Uterus (tissue), 4 donors: Measurements from ENCODE around the gene NUP93. TPM values are rescaled to one million over a fixed set of nuclear protein-coding genes. Genes with fewer than 3 reads are reported as not detected.

Experiments
- DNase-seq, 2 donors: peaks; one replicate each; pipeline ENCODE4 v3.0.0-alpha.2; 2019 to 2020
- H3K27ac ChIP-seq, 2 donors: fragments of 200-600 bp; sonication (generic); 1 replicate in 1 of 2; 2 replicates in 1 of 2; pipeline ENCODE4 v1.5.1; 2016 to 2018
- H3K27me3 ChIP-seq, 2 donors: fragments of 200-600 bp; sonication (generic); one replicate each; pipeline ENCODE4 v1.5.1; 2018 to 2019; ENCODE audit warnings: control low read depth in 1 of 2
- H3K36me3 ChIP-seq, 2 donors: fragments of 200-600 bp; sonication (generic); one replicate each; pipeline ENCODE4 v1.5.1; 2019; ENCODE audit warnings: control low read depth in 1 of 2
- H3K4me1 ChIP-seq, 2 donors: fragments of 200-600 bp; sonication (generic); one replicate each; pipeline ENCODE4 v1.5.1; 2018 to 2019; ENCODE audit warnings: control low read depth in 1 of 2
- H3K4me3 ChIP-seq, 2 donors: fragments of 200-600 bp; sonication (generic); 1 replicate in 1 of 2; 2 replicates in 1 of 2; pipeline ENCODE4 v1.5.1; 2018 to 2019; ENCODE audit warnings: mild to moderate bottlenecking in 1 of 2
- H3K9me3 ChIP-seq, 2 donors: fragments of 200-600 bp; sonication (generic); one replicate each; pipeline ENCODE4 v1.5.1; 2019; ENCODE audit warnings: control low read depth in 1 of 2
- POLR2A ChIP-seq, 2 donors: fragments of 450-650 bp; IDR thresholded peaks; one replicate each; pipeline ENCODE4 v1.6.1; 2016; ENCODE audit warnings: antibody characterized with exemption in 2 of 2, mild to moderate bottlenecking in 1 of 2, moderate library complexity in 1 of 2
- intact Hi-C: fragments of 100-400 bp; cut with DNase I; formaldehyde crosslinking; loops from one replicate; pipeline ENCODE4 v1.15.1; 2023; ENCODE audit warnings: low total_unique reads
- total RNA-seq, 4 donors: library from RNA; depleted of rRNA in 3 of 4; stranded (reverse); fragments of >200 nt in 3 of 4; gene quantifications; one replicate each; pipeline versions ENCODE4 v1.1.0 to v1.2.4, GENCODE V29; 2014 to 2023
- TF ChIP-seq, protein P1 (sequence below), 4 experiments: fragments of 200-600 bp in 2 of 4; fragments of 450-650 bp in 2 of 4; sonication (generic) in 2 of 4; IDR thresholded peaks; one replicate each; pipeline ENCODE4 v1.5.1; 2016 to 2019; ENCODE audit warnings: antibody characterized with exemption in 4 of 4, mild to moderate bottlenecking in 2 of 4, moderate library complexity in 1 of 4
- donor health status: DM: yes; HTN: yes; CAD: no.

Gene NUP93
- total RNA-seq, 4 donors from 2014 or later: 17.6 to 71.0 (median 34.5) TPM

GRCh38 chr16:56743840-56744239, 13.9 kb downstream of the NUP93 start:
- Histone ChIP-seq H3K27me3 (no peaks in the 10 kb centered on the region), H3K9me3 (no peaks in the 10 kb centered on the region), H3K4me3 (no peak overlapping the region), H3K4me1 (peaks cover 0 to 5% of the 10 kb centered on the region in 2 donors), H3K36me3 (no peaks in the 10 kb centered on the region), H3K27ac (peak overlapping the region; percentile 49 to 68)
- no peak for TF ChIP-seq POLR2A (IDR thresholded peaks at IDR 0.05)
- TF ChIP-seq, protein P1, sequence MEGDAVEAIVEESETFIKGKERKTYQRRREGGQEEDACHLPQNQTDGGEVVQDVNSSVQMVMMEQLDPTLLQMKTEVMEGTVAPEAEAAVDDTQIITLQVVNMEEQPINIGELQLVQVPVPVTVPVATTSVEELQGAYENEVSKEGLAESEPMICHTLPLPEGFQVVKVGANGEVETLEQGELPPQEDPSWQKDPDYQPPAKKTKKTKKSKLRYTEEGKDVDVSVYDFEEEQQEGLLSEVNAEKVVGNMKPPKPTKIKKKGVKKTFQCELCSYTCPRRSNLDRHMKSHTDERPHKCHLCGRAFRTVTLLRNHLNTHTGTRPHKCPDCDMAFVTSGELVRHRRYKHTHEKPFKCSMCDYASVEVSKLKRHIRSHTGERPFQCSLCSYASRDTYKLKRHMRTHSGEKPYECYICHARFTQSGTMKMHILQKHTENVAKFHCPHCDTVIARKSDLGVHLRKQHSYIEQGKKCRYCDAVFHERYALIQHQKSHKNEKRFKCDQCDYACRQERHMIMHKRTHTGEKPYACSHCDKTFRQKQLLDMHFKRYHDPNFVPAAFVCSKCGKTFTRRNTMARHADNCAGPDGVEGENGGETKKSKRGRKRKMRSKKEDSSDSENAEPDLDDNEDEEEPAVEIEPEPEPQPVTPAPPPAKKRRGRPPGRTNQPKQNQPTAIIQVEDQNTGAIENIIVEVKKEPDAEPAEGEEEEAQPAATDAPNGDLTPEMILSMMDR (IDR thresholded peaks at IDR 0.05): no peak
- DNase-seq: peak; percentile 33 to 34
- intact Hi-C loops: no loop called here

GRCh38 chr16:56744996-56745640, 15.2 kb downstream of the NUP93 start:
- intact Hi-C loops: no loop called here
- H3K27ac ChIP-seq: peak overlapping the region; percentile 63 to 68
- peaks cover 0 to 5% of the 10 kb centered on the region in 2 donors for H3K4me1 ChIP-seq
- TF ChIP-seq, protein P1 (IDR thresholded peaks at IDR 0.05): no peak
- TF ChIP-seq POLR2A (IDR thresholded peaks at IDR 0.05): no peak
- peak; percentile 25 to 36 for DNase-seq
- no peak overlapping the region for H3K4me3 ChIP-seq
- H3K9me3 ChIP-seq: no peaks in the 10 kb centered on the region
- H3K36me3 ChIP-seq: no peaks in the 10 kb centered on the region
- H3K27me3 ChIP-seq: no peaks in the 10 kb centered on the region

- Histone ChIP-seq H3K27me3 (no peaks in the 10 kb centered on the region), H3K27ac (peak overlapping the region; percentile 12 to 47), H3K36me3 (no peaks in the 10 kb centered on the region), H3K4me1 (peaks cover 0 to 5% of the 10 kb centered on the region in 2 donors), H3K9me3 (no peaks in the 10 kb centered on the region), H3K4me3 (no peak overlapping the region)
- intact Hi-C loops: no loop called here
- TF ChIP-seq, protein P1 (IDR thresholded peaks at IDR 0.05): no peak
- no peak for TF ChIP-seq POLR2A (IDR thresholded peaks at IDR 0.05)
- no peak for DNase-seq
These were observed 17.6 kb downstream of the NUP93 start for GRCh38 chr16:56747486-56748045.

- Histone ChIP-seq H3K4me3 (no peak overlapping the region), H3K27ac (peak overlapping the region; percentile 12 to 47), H3K36me3 (no peaks in the 10 kb centered on the region), H3K9me3 (no peaks in the 10 kb centered on the region), H3K4me1 (peaks cover 0 to 5% of the 10 kb centered on the region in 2 donors), H3K27me3 (no peaks in the 10 kb centered on the region)
- DNase-seq: no peak
- intact Hi-C loops: no loop called here
- TF ChIP-seq POLR2A (IDR thresholded peaks at IDR 0.05): no peak
- TF ChIP-seq, protein P1 (IDR thresholded peaks at IDR 0.05): no peak
These were observed 18.3 kb downstream of the NUP93 start for GRCh38 chr16:56748191-56748590.

- intact Hi-C loops: no loop called here
- no peak for TF ChIP-seq POLR2A (IDR thresholded peaks at IDR 0.05)
- TF ChIP-seq, protein P1 (IDR thresholded peaks at IDR 0.05): no peak
- peak overlapping the region; percentile 35 to 47 for H3K27ac ChIP-seq
These were observed 18.9 kb downstream of the NUP93 start for GRCh38 chr16:56748826-56749225.

More at GRCh38 chr16:56748826-56749225, 18.9 kb downstream of the NUP93 start:
- Histone ChIP-seq H3K9me3 (no peaks in the 10 kb centered on the region), H3K36me3 (no peaks in the 10 kb centered on the region), H3K4me3 (no peak overlapping the region), H3K27me3 (no peaks in the 10 kb centered on the region), H3K4me1 (peaks cover 0 to 2% of the 10 kb centered on the region in 2 donors)
- DNase-seq: no peak
